Osteoblast (primary cell): ENCODE data around the gene FEZ2. TPM values are rescaled to one million over a fixed set of nuclear protein-coding genes. Genes with fewer than 3 reads are reported as not detected.

Experiments
- DNase-seq: peaks from one replicate; pipeline ENCODE4 v3.0.0; 2011; ENCODE audit warnings: low spot score, mixed read lengths; ENCODE audit not compliant: insufficient read length; ENCODE audit errors: missing footprints
- H2AFZ ChIP-seq: 2 replicates; pipeline ENCODE4 v1.6.0; 2011; ENCODE audit warnings: mild to moderate bottlenecking, low read length
- H3K27ac ChIP-seq: 2 replicates; pipeline ENCODE4 v1.5.1; 2011; ENCODE audit warnings: mild to moderate bottlenecking, low read depth, low read length, moderate library complexity
- H3K27me3 ChIP-seq: 2 replicates; pipeline ENCODE4 v1.6.0; 2012; ENCODE audit warnings: mild to moderate bottlenecking, control low read depth, inconsistent platforms, low read length, moderate library complexity; ENCODE audit not compliant: insufficient read depth
- H3K36me3 ChIP-seq: 2 replicates; pipeline ENCODE4 v1.5.1; 2011; ENCODE audit warnings: mild to moderate bottlenecking, low read length, control low read depth, moderate library complexity; ENCODE audit not compliant: insufficient read depth
- H3K4me1 ChIP-seq: 2 replicates; pipeline ENCODE4 v1.5.1; 2011; ENCODE audit warnings: mild to moderate bottlenecking, low read length, control low read depth, moderate library complexity; ENCODE audit not compliant: insufficient read depth
- H3K4me2 ChIP-seq: 2 replicates; pipeline ENCODE4 v1.6.0; 2011; ENCODE audit warnings: mild to moderate bottlenecking, low read length; ENCODE audit not compliant: insufficient read depth
- H3K4me3 ChIP-seq: fragments of 200-600 bp; sonication (generic); 3 replicates; pipeline ENCODE4 v1.5.1; 2012; ENCODE audit warnings: mild to moderate bottlenecking, low read length, inconsistent platforms; ENCODE audit not compliant: insufficient read depth
- H3K79me2 ChIP-seq: 2 replicates; pipeline ENCODE4 v1.6.0; 2012; ENCODE audit warnings: mild to moderate bottlenecking, low read length, control low read depth, inconsistent platforms; ENCODE audit not compliant: insufficient read depth
- H3K9me3 ChIP-seq: 2 replicates; pipeline ENCODE4 v1.5.1; 2011; ENCODE audit warnings: low read depth, low read length, control low read depth
- H4K20me1 ChIP-seq: 2 replicates; pipeline ENCODE4 v1.6.0; 2012; ENCODE audit warnings: mild to moderate bottlenecking, low read length, control low read depth; ENCODE audit not compliant: insufficient read depth
- total RNA-seq: library from RNA; depleted of rRNA; stranded (reverse); fragments of >200 nt; gene quantifications from 2 replicates; pipeline ENCODE4 v1.2.3, GENCODE V29; 2012
- TF ChIP-seq, protein P1 (sequence below): IDR thresholded peaks from 2 replicates; pipeline ENCODE4 v1.5.1; 2011; ENCODE audit warnings: mild to moderate bottlenecking, low read depth, low read length, moderate library complexity; ENCODE audit errors: extremely low read depth

FEZ2 gene
- total RNA-seq, 1 donor = 62.6 TPM

DNA sequence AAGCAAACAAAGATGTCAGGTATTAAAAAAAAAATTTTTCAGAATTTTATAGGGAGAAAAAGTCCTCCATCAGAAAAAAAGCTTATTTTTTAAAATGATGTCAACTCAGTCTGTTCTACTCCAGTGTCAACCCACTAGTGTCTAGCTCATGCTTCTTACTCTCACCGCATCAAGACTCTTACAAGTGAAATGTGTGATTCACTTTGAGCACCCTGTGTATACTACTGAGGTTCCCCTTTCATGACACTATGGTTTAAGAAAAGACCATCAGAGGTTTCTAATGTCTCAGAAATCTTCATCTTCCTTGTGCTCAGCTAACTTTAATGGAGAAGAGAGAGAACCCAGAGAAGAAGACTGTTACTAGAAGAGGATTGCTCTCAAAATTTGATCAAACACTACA lies 43.4 kb downstream of the FEZ2 start:
- Histone ChIP-seq H3K27ac (peak overlapping the region; percentile 76), H3K9me3 (no peaks in the 10 kb centered on the region), H3K27me3 (no peaks in the 10 kb centered on the region), H2AFZ (no peak overlapping the region), H3K36me3 (peaks cover 55% of the 10 kb centered on the region), H4K20me1 (no peaks in the 10 kb centered on the region), H3K4me3 (no peak overlapping the region), H3K4me2 (no peak overlapping the region), H3K79me2 (peaks cover 15% of the 10 kb centered on the region), H3K4me1 (peaks cover 46% of the 10 kb centered on the region)
- TF ChIP-seq, protein P1, sequence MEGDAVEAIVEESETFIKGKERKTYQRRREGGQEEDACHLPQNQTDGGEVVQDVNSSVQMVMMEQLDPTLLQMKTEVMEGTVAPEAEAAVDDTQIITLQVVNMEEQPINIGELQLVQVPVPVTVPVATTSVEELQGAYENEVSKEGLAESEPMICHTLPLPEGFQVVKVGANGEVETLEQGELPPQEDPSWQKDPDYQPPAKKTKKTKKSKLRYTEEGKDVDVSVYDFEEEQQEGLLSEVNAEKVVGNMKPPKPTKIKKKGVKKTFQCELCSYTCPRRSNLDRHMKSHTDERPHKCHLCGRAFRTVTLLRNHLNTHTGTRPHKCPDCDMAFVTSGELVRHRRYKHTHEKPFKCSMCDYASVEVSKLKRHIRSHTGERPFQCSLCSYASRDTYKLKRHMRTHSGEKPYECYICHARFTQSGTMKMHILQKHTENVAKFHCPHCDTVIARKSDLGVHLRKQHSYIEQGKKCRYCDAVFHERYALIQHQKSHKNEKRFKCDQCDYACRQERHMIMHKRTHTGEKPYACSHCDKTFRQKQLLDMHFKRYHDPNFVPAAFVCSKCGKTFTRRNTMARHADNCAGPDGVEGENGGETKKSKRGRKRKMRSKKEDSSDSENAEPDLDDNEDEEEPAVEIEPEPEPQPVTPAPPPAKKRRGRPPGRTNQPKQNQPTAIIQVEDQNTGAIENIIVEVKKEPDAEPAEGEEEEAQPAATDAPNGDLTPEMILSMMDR = no peak
- no peak for DNase-seq

DNA sequence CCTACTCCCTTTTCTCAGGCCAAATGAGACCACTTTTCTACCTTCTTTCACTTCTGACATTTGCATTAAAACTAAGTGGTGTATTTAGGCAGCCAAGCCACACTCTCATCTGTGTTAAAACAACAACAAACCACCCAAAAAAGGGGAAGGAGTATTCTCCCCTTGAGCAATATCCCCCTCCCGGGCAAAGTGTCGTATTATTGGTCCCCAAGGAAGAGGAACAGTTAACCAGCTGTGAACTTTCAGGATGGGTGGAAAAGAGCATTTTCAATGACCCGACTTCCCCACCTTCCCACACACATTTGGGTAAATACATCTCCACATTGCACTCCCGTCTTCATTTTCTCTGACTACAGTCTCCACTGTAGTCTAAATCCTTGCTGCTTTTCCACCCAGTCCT lies 44.3 kb downstream of the FEZ2 start:
- peaks cover 59% of the 10 kb centered on the region for H3K36me3 ChIP-seq
- no peaks in the 10 kb centered on the region for H3K9me3 ChIP-seq
- peaks cover 53% of the 10 kb centered on the region for H3K4me1 ChIP-seq
- H3K4me2 ChIP-seq = peak overlapping the region; percentile 8
- peaks cover 6% of the 10 kb centered on the region for H3K79me2 ChIP-seq
- H3K4me3 ChIP-seq = no peak overlapping the region
- no peak for DNase-seq
- H3K27ac ChIP-seq = peak overlapping the region; percentile 1
- TF ChIP-seq, protein P1 = no peak
- no peaks in the 10 kb centered on the region for H3K27me3 ChIP-seq
- no peaks in the 10 kb centered on the region for H4K20me1 ChIP-seq
- H2AFZ ChIP-seq = no peak overlapping the region

DNA sequence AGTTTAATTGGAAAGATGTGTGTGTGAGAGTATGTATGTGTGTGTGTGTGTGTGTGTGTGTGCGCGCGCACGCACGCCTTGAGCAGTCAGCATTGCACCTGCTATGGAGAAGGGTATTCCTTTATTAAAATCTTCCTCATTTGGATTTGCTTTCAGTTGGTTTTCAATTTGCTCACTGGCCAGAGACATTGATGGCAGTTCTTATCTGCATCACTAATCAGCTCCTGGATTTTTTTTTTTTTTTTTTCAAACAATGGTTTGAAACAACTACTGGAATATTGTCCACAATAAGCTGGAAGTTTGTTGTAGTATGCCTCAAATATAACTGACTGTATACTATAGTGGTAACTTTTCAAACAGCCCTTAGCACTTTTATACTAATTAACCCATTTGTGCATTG lies 48.0 kb downstream of the FEZ2 start:
- H3K27ac ChIP-seq = no peak overlapping the region
- H3K27me3 ChIP-seq = no peaks in the 10 kb centered on the region

DNA sequence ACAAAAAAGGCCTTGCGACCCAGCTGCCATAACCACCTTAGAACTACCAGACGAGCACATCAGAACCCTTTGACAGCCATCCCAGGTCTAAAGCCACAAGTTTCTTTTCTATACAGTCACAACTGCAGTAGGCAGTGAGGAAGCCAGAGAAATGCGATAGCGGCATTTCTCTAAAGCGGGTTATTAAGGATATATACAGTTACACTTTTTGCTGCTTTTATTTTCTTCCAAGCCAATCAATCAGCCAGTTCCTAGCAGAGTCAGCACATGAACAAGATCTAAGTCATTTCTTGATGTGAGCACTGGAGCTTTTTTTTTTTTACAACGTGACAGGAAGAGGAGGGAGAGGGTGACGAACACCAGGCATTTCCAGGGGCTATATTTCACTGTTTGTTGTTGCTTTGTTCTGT lies 48.8 kb downstream of the FEZ2 start:
- Histone ChIP-seq H3K9me3 (no peaks in the 10 kb centered on the region), H3K27ac (peak overlapping the region; percentile 33), H3K27me3 (no peaks in the 10 kb centered on the region), H2AFZ (no peak overlapping the region), H3K4me2 (no peak overlapping the region), H3K36me3 (peaks cover 90% of the 10 kb centered on the region), H4K20me1 (no peaks in the 10 kb centered on the region), H3K4me3 (no peak overlapping the region), H3K79me2 (peaks cover 6% of the 10 kb centered on the region), H3K4me1 (peaks cover 49% of the 10 kb centered on the region)
- DNase-seq = peak; percentile 11
- TF ChIP-seq, protein P1 = no peak

More for the DNA sequence above, 48.0 kb downstream of the FEZ2 start:
- peaks cover 87% of the 10 kb centered on the region for H3K36me3 ChIP-seq
- no peaks in the 10 kb centered on the region for H3K9me3 ChIP-seq
- no peaks in the 10 kb centered on the region for H4K20me1 ChIP-seq
- no peak overlapping the region for H2AFZ ChIP-seq
- H3K4me2 ChIP-seq = no peak overlapping the region
- DNase-seq = no peak
- peaks cover 6% of the 10 kb centered on the region for H3K79me2 ChIP-seq
- TF ChIP-seq, protein P1 = no peak
- peaks cover 45% of the 10 kb centered on the region for H3K4me1 ChIP-seq
- no peak overlapping the region for H3K4me3 ChIP-seq
